Kidney capillary endothelial cell (primary cell): ENCODE results near the gene MYO3B.
A peak's percentile ranks its signal among the peaks of the same experiment; 100 is the strongest.

Experiments used
- DNase-seq: peaks from one replicate; pipeline ENCODE4 v3.0.0-alpha.2; 2018; ENCODE audit warnings: low spot score

The MYO3B gene, protein sequence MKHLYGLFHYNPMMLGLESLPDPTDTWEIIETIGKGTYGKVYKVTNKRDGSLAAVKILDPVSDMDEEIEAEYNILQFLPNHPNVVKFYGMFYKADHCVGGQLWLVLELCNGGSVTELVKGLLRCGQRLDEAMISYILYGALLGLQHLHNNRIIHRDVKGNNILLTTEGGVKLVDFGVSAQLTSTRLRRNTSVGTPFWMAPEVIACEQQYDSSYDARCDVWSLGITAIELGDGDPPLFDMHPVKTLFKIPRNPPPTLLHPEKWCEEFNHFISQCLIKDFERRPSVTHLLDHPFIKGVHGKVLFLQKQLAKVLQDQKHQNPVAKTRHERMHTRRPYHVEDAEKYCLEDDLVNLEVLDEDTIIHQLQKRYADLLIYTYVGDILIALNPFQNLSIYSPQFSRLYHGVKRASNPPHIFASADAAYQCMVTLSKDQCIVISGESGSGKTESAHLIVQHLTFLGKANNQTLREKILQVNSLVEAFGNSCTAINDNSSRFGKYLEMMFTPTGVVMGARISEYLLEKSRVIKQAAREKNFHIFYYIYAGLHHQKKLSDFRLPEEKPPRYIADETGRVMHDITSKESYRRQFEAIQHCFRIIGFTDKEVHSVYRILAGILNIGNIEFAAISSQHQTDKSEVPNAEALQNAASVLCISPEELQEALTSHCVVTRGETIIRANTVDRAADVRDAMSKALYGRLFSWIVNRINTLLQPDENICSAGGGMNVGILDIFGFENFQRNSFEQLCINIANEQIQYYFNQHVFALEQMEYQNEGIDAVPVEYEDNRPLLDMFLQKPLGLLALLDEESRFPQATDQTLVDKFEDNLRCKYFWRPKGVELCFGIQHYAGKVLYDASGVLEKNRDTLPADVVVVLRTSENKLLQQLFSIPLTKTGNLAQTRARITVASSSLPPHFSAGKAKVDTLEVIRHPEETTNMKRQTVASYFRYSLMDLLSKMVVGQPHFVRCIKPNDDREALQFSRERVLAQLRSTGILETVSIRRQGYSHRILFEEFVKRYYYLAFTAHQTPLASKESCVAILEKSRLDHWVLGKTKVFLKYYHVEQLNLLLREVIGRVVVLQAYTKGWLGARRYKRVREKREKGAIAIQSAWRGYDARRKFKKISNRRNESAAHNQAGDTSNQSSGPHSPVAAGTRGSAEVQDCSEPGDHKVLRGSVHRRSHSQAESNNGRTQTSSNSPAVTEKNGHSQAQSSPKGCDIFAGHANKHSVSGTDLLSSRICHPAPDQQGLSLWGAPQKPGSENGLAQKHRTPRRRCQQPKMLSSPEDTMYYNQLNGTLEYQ (N-terminal part only)

DNA sequence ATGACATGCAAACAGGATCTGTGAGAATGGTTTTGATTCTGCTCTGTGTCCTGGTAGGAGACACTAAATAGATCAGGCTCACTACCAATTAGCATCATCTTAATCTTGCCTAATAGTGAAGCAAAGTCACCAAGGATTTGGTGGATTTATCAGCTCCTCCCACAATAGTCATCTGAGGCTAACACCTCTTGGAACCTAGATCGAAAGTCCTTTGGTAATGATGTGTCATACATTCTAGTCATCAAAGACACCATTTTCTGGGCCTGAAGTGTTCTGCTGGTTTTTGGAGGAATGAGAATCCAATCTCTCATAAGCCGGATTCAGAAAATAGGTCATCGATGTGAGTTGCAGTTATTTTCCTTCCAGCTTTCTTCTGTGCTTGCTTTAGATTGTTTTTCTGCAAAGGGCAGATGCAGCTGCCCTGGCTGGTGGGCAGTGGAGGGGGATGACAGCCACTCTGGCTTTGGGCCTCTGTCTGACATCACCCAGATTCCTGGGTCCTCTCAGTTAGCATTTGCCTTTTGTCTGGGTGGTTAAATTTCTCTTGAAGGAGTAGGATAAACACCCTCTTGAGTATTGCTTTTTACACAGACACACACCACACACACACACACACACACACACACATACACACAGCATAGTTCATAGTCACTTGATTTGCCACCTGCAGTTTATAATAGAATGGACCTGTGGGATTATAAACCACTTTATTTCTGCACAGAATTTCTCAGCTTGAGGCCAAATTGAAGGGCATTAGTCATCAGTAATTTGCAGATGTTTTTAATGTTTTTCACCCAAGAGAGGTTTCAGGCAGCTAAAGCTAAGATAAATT lies at the start of gene MYO3B:
Gene MYO3B (plus strand): TSS at position 198 of the 832 bp plus-strand sequence. CDS start 141 bp downstream, at position 339.
- DNase-seq: no peak

DNA sequence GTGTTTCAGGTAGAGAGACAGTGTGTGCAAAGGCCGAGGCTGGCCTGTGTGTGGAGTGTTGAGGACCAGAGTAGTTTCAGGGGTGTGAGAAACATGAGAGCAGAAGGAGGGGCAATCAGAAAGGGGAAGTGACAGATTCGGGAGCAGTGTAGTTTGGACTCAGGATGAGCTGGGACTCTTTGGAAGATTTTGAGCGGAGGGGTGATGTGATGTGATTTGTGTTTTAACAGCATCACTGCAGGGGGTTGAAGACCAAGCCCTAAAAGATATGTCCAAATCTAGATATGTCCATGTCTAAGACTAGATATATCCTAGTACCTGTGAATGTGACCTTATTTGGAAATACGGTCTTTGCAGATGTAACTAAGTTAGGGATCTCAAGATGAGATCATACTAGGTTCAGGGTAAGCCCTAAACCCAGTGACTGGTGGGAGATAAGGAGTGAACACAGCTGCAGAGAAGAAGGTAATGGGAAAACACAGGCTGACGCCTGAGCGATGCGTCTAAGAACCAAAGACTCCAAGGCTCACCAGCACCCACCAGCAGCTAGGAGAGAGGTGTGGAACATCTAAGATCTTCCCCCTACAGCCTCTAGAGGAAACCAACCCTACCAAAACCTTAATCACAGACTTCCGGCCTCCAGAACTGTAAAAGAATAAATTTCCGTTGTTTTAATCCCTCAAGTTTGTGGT lies 38.5 kb upstream of the MYO3B start:
- no peak for DNase-seq

DNA sequence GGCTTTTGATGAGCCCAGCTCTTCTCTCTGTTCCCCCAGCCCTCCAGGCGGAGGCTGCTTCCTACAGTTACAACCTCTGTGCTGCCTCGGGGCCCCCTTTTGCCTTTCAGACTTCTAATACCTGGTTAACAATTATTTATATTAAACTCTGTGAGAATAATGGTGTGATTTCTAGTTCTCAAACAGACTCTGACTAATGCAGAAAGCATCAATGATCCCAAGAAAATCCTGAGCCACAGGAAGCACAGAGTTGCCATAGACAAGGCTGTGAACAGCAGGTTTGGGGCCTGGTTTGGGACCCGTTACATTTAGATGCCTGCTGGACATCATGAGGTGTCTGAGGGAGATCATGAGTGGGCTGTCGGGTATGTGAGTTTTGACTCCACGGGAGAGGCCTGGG lies 37.4 kb upstream of the MYO3B start:
- no peak for DNase-seq

- DNase-seq: no peak
Measured at GRCh38 chr2:170141865-170142264, 36.1 kb upstream of the MYO3B start.

DNA sequence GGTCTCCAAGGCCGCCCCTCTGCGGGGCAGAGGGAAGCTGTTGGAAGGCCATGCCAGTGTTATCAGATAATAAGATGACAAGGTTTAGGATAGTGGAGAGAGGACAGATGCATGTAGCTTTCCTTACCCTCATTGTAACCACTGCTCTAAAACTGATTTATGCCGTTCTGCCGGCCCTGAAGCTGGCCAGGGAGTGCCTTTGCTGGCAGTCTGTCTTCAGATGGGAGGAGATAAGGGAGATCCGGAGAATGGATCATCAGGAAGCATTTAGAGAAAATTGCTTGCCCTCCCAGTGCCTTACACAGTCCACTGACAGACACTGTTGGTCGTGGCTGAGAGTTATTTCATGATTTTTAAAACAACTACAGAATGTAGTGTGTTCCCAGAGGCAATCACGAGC lies 35.4 kb upstream of the MYO3B start:
- DNase-seq: no peak

- no peak for DNase-seq
Measured at GRCh38 chr2:170143045-170143717, 34.8 kb upstream of the MYO3B start.

GRCh38 chr2:170144761-170145160 lies 33.2 kb upstream of the MYO3B start:
- DNase-seq: no peak

- DNase-seq: no peak
Measured at GRCh38 chr2:170145191-170145590, 32.8 kb upstream of the MYO3B start.

- DNase-seq: no peak
Measured at GRCh38 chr2:170145675-170146432, 32.1 kb upstream of the MYO3B start.

DNA sequence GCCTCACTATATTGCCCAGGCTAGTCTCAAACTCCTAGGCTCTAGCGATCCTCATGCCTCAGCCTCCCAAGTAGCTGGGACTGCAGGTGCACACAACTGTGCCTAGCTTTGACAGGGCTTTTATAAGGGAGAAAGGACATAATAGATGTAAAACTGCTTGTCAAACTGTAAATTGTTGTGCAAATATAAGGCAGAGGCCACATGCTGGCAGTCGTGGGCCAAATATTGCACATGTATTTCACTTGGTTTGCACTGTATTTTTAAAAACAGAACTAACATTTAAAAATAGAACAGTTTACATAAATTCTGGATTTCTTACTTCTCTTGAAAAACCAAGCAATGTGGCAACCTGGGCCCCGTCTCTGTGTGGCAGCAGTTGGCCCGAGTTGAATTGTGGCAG lies 31.2 kb upstream of the MYO3B start:
- DNase-seq: no peak

DNA sequence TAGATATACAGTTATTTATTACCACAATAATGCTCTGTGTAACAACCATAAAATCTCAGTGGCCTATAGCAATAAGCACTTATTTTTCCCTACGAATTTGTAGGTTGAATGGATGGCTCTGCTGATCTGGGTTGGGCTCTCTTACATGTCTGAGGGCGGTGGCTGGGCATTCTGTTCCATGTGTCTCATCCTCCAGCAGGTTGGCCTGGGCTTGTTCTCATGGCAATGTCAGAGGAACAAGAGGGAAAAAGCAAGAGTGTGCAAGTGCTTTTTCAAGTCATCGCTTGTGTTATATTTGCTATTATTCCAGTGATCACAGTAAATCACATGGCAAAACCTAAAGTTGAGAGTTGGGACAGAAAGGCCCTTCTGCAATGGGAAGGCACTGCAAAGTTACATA lies 30.4 kb upstream of the MYO3B start:
- no peak for DNase-seq

DNA sequence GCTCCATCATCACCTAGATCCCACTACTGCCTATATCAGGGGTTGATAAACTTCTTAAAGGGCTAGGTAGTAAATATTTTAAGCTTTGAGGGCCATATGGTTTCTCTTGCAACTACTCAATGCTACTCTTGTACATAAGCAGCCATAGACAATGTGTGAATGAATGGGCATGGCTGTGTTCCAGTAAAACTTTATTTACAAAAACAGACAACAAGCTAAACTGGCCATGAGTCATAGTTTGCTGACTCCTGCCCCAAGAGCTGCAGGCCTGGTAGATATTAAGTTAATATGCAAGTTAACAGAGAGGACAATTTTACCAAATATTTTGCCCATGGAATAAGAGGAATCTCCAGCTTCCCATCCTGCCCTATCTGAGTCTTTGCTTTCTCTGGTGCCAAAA lies 29.8 kb upstream of the MYO3B start:
- DNase-seq: no peak

- DNase-seq: no peak
Measured at GRCh38 chr2:170152421-170152820, 25.5 kb upstream of the MYO3B start.

DNA sequence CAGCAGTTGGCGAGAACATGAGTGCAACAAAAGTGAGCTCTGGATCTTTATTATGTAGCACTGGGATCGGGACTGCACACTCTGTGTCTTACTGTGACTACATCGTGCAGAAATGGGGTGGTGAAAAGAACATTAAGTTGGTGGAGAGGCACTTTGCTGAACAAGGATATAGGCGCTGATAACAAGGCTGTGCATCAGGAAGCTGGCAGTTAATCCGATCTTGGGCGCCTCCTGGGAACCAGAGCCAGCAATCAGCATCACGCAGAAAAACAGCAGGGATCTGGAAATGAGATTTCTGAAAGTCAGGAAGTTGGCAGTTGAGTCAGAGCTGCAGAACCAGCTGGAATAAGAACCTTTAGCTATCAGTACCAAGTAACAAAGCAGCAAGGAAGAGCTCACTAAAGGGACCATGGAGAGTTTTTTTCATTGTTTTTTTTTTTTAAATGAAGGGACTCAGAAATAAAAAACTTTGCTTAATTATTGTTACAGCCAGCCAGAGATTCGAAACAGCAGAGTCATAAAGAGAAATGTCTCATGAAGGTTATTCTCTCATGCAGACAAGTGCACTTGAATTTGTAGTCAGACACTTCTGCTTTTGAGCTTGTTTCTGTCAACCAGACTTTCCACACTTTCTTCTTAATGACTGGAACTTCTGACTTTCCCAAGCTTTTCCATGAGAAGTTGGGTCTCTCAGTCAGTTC lies 22.8 kb upstream of the MYO3B start:
- DNase-seq: peak; percentile 33

GRCh38 chr2:170155723-170156253 lies 22.2 kb upstream of the MYO3B start:
- no peak for DNase-seq

GRCh38 chr2:170156592-170156991 lies 21.4 kb upstream of the MYO3B start:
- no peak for DNase-seq

DNA sequence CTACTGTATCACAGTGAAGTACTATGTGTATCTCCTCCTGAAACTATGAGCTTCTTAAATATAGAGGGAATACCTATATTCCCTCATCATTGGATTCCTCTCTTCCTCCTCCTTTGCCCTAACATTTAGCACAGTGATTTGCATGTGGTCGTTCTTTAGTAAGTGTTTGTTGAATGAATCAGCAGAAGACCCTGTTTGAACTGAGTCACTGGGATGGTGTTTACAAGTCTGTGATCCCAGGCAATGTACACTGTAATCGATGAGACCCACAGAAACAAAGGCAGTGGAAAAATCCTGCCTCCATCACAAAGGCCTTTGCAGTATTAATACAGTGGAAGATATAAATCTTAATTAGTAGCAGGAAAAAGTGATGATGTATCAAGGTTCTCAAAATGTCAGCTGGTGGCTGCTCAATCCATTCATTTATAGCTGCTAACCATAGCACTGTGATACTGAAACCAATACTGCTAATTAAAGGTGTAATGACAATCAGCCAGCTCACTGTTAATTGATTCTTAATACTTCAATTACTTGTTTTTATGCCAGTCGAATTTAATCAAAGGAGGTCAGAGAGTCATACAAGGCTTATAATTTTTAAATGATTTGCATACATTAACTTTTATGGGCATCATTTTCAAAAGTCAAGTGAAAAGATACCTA lies 20.8 kb upstream of the MYO3B start:
- no peak for DNase-seq

GRCh38 chr2:170159060-170159459 lies 18.9 kb upstream of the MYO3B start:
- DNase-seq: no peak
